Heart right ventricle (tissue), 16 donors: Measurements from ENCODE around the gene BHLHA9. TPM values are rescaled to one million over a fixed set of nuclear protein-coding genes. Genes with fewer than 3 reads are reported as not detected.

Source experiments
- ATAC-seq, 8 donors: fragments of 200-7000 bp; cut with Tn5 transposase; one replicate each; pipeline ENCODE4 v1.9.1; 2020; ENCODE audit warnings: mild to moderate bottlenecking in 8 of 8, moderate library complexity in 8 of 8, moderate number of reproducible peaks in 1 of 8
- DNase-seq, 2 donors: peaks; one replicate each; pipeline ENCODE4 v3.0.0-alpha.2; 2020
- H3K27ac ChIP-seq, 10 donors: fragments of 200-600 bp; sonication (generic) in 2 of 10; one replicate each; pipeline versions ENCODE4 v1.5.0 to v1.8.0; 2020 to 2022; ENCODE audit warnings: mild to moderate bottlenecking in 3 of 10
- H3K27me3 ChIP-seq, 7 donors: fragments of 200-600 bp; one replicate each; pipeline ENCODE4 v1.8.0; 2021 to 2022; ENCODE audit warnings: mild to moderate bottlenecking in 2 of 7
- H3K36me3 ChIP-seq, 9 donors: fragments of 200-600 bp; sonication (generic) in 1 of 9; one replicate each; pipeline versions ENCODE4 v1.5.0 to v1.8.0; 2020 to 2022; ENCODE audit warnings: mild to moderate bottlenecking in 2 of 9
- H3K4me1 ChIP-seq, 9 donors: fragments of 200-600 bp; sonication (generic) in 1 of 9; one replicate each; pipeline versions ENCODE4 v1.5.0 to v1.8.0; 2020 to 2022; ENCODE audit warnings: mild to moderate bottlenecking in 4 of 9
- H3K4me3 ChIP-seq, 10 donors: fragments of 200-600 bp; sonication (generic) in 2 of 10; one replicate each; pipeline versions ENCODE4 v1.5.0 to v1.8.0; 2020 to 2022; ENCODE audit warnings: mild to moderate bottlenecking in 7 of 10, moderate library complexity in 2 of 10
- H3K9me3 ChIP-seq, 11 donors: fragments of 200-600 bp in 10 of 11; sonication (generic) in 2 of 11; one replicate each; pipeline versions ENCODE4 v1.5.0 to v1.8.0; 2013 to 2022; ENCODE audit warnings: mild to moderate bottlenecking in 2 of 11, control low read depth in 1 of 11, moderate library complexity in 1 of 11
- CTCF ChIP-seq, 9 donors: fragments of 200-600 bp; sonication (generic) in 2 of 9; IDR thresholded peaks; one replicate each; pipeline versions ENCODE4 v1.5.0 to v1.8.0; 2021 to 2022; ENCODE audit warnings: antibody characterized with exemption in 9 of 9, mild to moderate bottlenecking in 5 of 9, moderate library complexity in 1 of 9
- WGBS, 2 donors: extraction: QIAGEN DNeasy Blood & Tissue Kit; methylation state at CpG; one replicate each; pipeline ENCODE4 v1.1.7; 2013; ENCODE audit warnings: inconsistent platforms in 1 of 2; 5-methylcytosine and 5-hydroxymethylcytosine counted together
- intact Hi-C, 10 donors: fragments of 100-400 bp; cut with DNase I; formaldehyde crosslinking; loops; one replicate each; pipeline versions ENCODE4 v1.11.1 to v1.14.2; 2022
- polyA plus RNA-seq, 2 donors: library from polyadenylated mRNA; stranded (reverse); fragments of 200-250 nt; gene quantifications; one replicate each; pipeline ENCODE4 v1.2.3, GENCODE V29; 2013
- total RNA-seq, 10 donors: library from RNA; stranded (reverse); fragmentation: NEBNext Ultra II Directional in 3 of 10; extraction: Animal tissue kit (Norgen Biotek cat#: 25700) in 3 of 10; gene quantifications; one replicate each; pipeline versions ENCODE4 v1.2.1 to v1.2.4, GENCODE V29; 2021 to 2023
- donor health status: Arrhythmogenic right ventricular cardiomyopathy.
- donor health status: ischemic (EF 13 %, LVEDD 7.1; RV severe dilation, severe dysfunction).
- donor health status: healthy with polysubstance abuse.
- donor health status: DM: no; HTN: yes; CAD: no.
- donor health status: DM: no; HTN: no; CAD: no.
- donor health status: ischemic (EF 25% LVEDD 6.9; RV normal size, moderate dysfunction).
- donor health status: ischemic (EF 25% LVEDD 5.7; RV mildly dilated, moderate dysfunction).
- donor health status: healthy.
- donor health status: DM: yes; HTN: yes; CAD: no.
- donor health status: Ischemic cardiomyopathy.
- donor health status: ischemic (EF 35%, LVEDD 5.7; RV mildly dilated, moderate dysfunction).
- donor health status: nonischemic (EF 11% LVEDD 7.7; RV severe dilation, severe dysfunction).
- donor health status: DM: yes; HTN: yes; CAD: no.
- donor health status: PGD.
- donor health status: ischemic (EF 29% LVEDD 5.4; RV normal size, mild dysfunction).
- donor health status: nonischemic (EF 23%, LVEDD 6.1; RV moderate dilation, normal function).

Gene BHLHA9
- total and polyA plus RNA-seq, 12 donors, result 0.30 to 0.37 TPM; not detected in 10

GRCh38 chr17:1228781-1229348, 41.4 kb upstream of the BHLHA9 start:
- peak in 2 of 8 donors; percentile 2 to 17 for ATAC-seq
- Histone ChIP-seq H3K27ac (peak overlapping the region in 6 of 10 donors; percentile 13 to 90 (median 32)), H3K9me3 (no peaks in the 10 kb centered on the region), H3K4me3 (peak overlapping the region in 9 of 10 donors; percentile 42 to 69 (median 57)), H3K27me3 (peaks cover 10 to 61% (median 44%) of the 10 kb centered on the region in 7 donors), H3K36me3 (no peaks in the 10 kb centered on the region), H3K4me1 (peaks cover 0 to 40% (median 22%) of the 10 kb centered on the region in 9 donors)
- intact Hi-C loops, result no loop called here
- WGBS, 2 donors, result 1% methylated on average over 75 to 79 of the region's 79 CpGs
- TF ChIP-seq CTCF (IDR thresholded peaks at IDR 0.05), result no peak
- peak in 1 of 2 donors; percentile 22 for DNase-seq

GRCh38 chr17:1229349-1229899, 40.8 kb upstream of the BHLHA9 start:
- Histone ChIP-seq H3K36me3 (no peaks in the 10 kb centered on the region), H3K27ac (peak overlapping the region in 6 of 10 donors; percentile 29 to 90 (median 47)), H3K4me1 (peaks cover 0 to 40% (median 22%) of the 10 kb centered on the region in 9 donors), H3K9me3 (no peaks in the 10 kb centered on the region), H3K4me3 (peak overlapping the region; percentile 42 to 69 (median 58)), H3K27me3 (peaks cover 10 to 66% (median 44%) of the 10 kb centered on the region in 7 donors)
- DNase-seq, result peak; percentile 48 to 70
- 0 to 1% methylated on average over 54 to 74 of the region's 74 CpGs for WGBS, 2 donors
- peak; percentile 28 to 70 (median 40) for ATAC-seq
- no peak for TF ChIP-seq CTCF (IDR thresholded peaks at IDR 0.05)
- intact Hi-C loops, result no loop called here

- peaks cover 0 to 42% (median 22%) of the 10 kb centered on the region in 9 donors for H3K4me1 ChIP-seq
- H3K9me3 ChIP-seq, result no peaks in the 10 kb centered on the region
- 14 to 24% methylated on average over 51 of the region's 51 CpGs for WGBS, 2 donors
- peak overlapping the region; percentile 10 to 69 (median 57) for H3K4me3 ChIP-seq
- H3K27me3 ChIP-seq, result peaks cover 10 to 66% (median 44%) of the 10 kb centered on the region in 7 donors
- intact Hi-C loops, result no loop called here
- ATAC-seq (no peak), DNase-seq (no peak)
- peak overlapping the region in 7 of 10 donors; percentile 29 to 90 (median 41) for H3K27ac ChIP-seq
- no peaks in the 10 kb centered on the region for H3K36me3 ChIP-seq
- no peak for TF ChIP-seq CTCF (IDR thresholded peaks at IDR 0.05)
These were observed 40.2 kb upstream of the BHLHA9 start for GRCh38 chr17:1229900-1230501.

- H3K27ac ChIP-seq, result peak overlapping the region in 1 of 10 donors; percentile 22
- ATAC-seq, result peak; percentile 19 to 79 (median 41)
- peaks cover 10 to 66% (median 44%) of the 10 kb centered on the region in 7 donors for H3K27me3 ChIP-seq
These were observed 38.8 kb upstream of the BHLHA9 start for GRCh38 chr17:1231456-1231855.

More at GRCh38 chr17:1231456-1231855, 38.8 kb upstream of the BHLHA9 start:
- DNase-seq, result peak; percentile 36 to 37
- no peak overlapping the region for H3K4me3 ChIP-seq
- intact Hi-C loops, result no loop called here
- no peak for TF ChIP-seq CTCF (IDR thresholded peaks at IDR 0.05)
- 62 to 64% methylated on average over 12 of the region's 12 CpGs for WGBS, 2 donors
- H3K9me3 ChIP-seq, result no peaks in the 10 kb centered on the region
- no peaks in the 10 kb centered on the region for H3K36me3 ChIP-seq
- peaks cover 0 to 42% (median 22%) of the 10 kb centered on the region in 9 donors for H3K4me1 ChIP-seq
